ENCODE data around the gene TBC1D5.

GRCh38 chr3:17579289-17580031 lies 163.0 kb downstream of the TBC1D5 start:
- TF ChIP-seq USF2 (IDR thresholded peaks at IDR 0.05; ENCODE audit: low read depth, low read length): no peak
- no peak for TF ChIP-seq FOS (IDR thresholded peaks at IDR 0.05; ENCODE audit: low read depth, low read length)
- no peak for TF ChIP-seq CTCF (conservative IDR thresholded peaks at IDR 0.05; ENCODE audit: low read depth, low read length)
- no peak for TF ChIP-seq MXI1 (IDR thresholded peaks at IDR 0.05; ENCODE audit: borderline replicate concordance, low read depth, low read length)
- TF ChIP-seq CEBPB (IDR thresholded peaks at IDR 0.05; ENCODE audit: low read depth, low read length): peak; percentile 11; the same call in 1 of the 2 replicates
- TF ChIP-seq ELK1 (IDR thresholded peaks at IDR 0.05; ENCODE audit: borderline replicate concordance, low read depth, low read length): no peak
- TF ChIP-seq POLR2A (IDR thresholded peaks at IDR 0.05; ENCODE audit: low read depth, low read length): no peak
- TF ChIP-seq RCOR1 (IDR thresholded peaks at IDR 0.05; ENCODE audit: insufficient replicate concordance, low read length): no peak
- no peak for TF ChIP-seq CHD1 (IDR thresholded peaks at IDR 0.05; ENCODE audit: low read depth, low read length)
- TF ChIP-seq BHLHE40 (IDR thresholded peaks at IDR 0.05; ENCODE audit: low read depth, low read length): no peak

Data from IMR-90 (cell line).